ENCODE measurements around the gene LRRC15.

- TF ChIP-seq, protein P1, sequence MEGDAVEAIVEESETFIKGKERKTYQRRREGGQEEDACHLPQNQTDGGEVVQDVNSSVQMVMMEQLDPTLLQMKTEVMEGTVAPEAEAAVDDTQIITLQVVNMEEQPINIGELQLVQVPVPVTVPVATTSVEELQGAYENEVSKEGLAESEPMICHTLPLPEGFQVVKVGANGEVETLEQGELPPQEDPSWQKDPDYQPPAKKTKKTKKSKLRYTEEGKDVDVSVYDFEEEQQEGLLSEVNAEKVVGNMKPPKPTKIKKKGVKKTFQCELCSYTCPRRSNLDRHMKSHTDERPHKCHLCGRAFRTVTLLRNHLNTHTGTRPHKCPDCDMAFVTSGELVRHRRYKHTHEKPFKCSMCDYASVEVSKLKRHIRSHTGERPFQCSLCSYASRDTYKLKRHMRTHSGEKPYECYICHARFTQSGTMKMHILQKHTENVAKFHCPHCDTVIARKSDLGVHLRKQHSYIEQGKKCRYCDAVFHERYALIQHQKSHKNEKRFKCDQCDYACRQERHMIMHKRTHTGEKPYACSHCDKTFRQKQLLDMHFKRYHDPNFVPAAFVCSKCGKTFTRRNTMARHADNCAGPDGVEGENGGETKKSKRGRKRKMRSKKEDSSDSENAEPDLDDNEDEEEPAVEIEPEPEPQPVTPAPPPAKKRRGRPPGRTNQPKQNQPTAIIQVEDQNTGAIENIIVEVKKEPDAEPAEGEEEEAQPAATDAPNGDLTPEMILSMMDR (IDR thresholded peaks at IDR 0.05): no peak
- TF ChIP-seq POLR2A (IDR thresholded peaks at IDR 0.05; ENCODE audit: low read depth): no peak
Measured at GRCh38 chr3:194396859-194397756, 27.6 kb upstream of the LRRC15 start.
